SK-N-SH (cell line): ENCODE data around the gene GATD1. TPM values are rescaled to one million over a fixed set of nuclear protein-coding genes. Genes with fewer than 3 reads are reported as not detected.

Experiments used
- CTCF ChIA-PET: fragments of 300-600, 350-600 bp; formaldehyde crosslinking; extraction: SDS; loops from one replicate; lab custom pipeline; 2021; lab: Yijun Ruan, JAX
- POLR2A ChIA-PET: fragments of 350-600 bp; sonication (Branson Sonifier 250); formaldehyde crosslinking; extraction: SDS; loops from one replicate; lab custom pipeline; 2020; ENCODE audit warnings: antibody characterized with exemption, inconsistent platforms; lab: Yijun Ruan, JAX
- DNase-seq: peaks from one replicate; pipeline ENCODE4 v3.0.0; 2012
- H2AFZ ChIP-seq: fragments of 200-600 bp; sonication (generic); 2 replicates; pipeline ENCODE4 v1.8.1; 2016; ENCODE audit warnings: antibody characterized with exemption, mild to moderate bottlenecking, low read depth
- H3F3A ChIP-seq: fragments of 200-600 bp; sonication (generic); replicated peaks from 2 replicates; pipeline ENCODE3; 2016; ENCODE audit warnings: antibody characterized with exemption, mild to moderate bottlenecking; ENCODE audit not compliant: insufficient read depth
- H3K27ac ChIP-seq, 2 experiments: fragments of 200-500 bp in 1 of 2; fragments of 200-600 bp in 1 of 2; sonication (Bioruptor generic) in 1 of 2; sonication (generic), shearing (Covaris generic) in 1 of 2; 2 replicates each; pipeline versions ENCODE4 v1.5.1 to v1.6.1; 2014 to 2016; ENCODE audit warnings: low read depth in 2 of 2, inconsistent platforms in 1 of 2, low read length in 1 of 2, mild to moderate bottlenecking in 1 of 2, mixed read lengths in 1 of 2
- H3K27me3 ChIP-seq: fragments of 200-600 bp; sonication (generic), shearing (Covaris generic); 2 replicates; pipeline ENCODE4 v1.6.1; 2016; ENCODE audit warnings: mixed run types; ENCODE audit not compliant: insufficient read depth
- H3K36me3 ChIP-seq, 2 experiments: fragments of 200-500 bp in 1 of 2; fragments of 200-600 bp in 1 of 2; sonication (Bioruptor generic) in 1 of 2; sonication (generic) in 1 of 2; replicated peaks in 1 of 2; 2 replicates each; pipeline versions ENCODE3 to v1.5.1; 2014 to 2016; ENCODE audit warnings: low read length in 1 of 2, mild to moderate bottlenecking in 1 of 2; ENCODE audit not compliant: insufficient read depth in 2 of 2, control insufficient read depth in 1 of 2
- H3K4me1 ChIP-seq, 2 experiments: fragments of 200-500 bp in 1 of 2; fragments of 200-600 bp in 1 of 2; sonication (Bioruptor generic) in 1 of 2; sonication (generic), shearing (Covaris generic) in 1 of 2; 2 replicates each; pipeline versions ENCODE4 v1.5.1 to v1.6.1; 2014 to 2016; ENCODE audit warnings: low read depth in 1 of 2, low read length in 1 of 2, mixed run types in 1 of 2; ENCODE audit not compliant: insufficient read depth in 2 of 2, control insufficient read depth in 1 of 2
- H3K4me2 ChIP-seq: fragments of 200-600 bp; sonication (generic), shearing (Covaris generic); 2 replicates; pipeline ENCODE4 v1.6.1; 2017; ENCODE audit warnings: mixed run types
- H3K4me3 ChIP-seq, 2 experiments: fragments of 200-500 bp in 1 of 2; fragments of 200-600 bp in 1 of 2; sonication (Bioruptor generic) in 1 of 2; sonication (generic), shearing (Covaris generic) in 1 of 2; 2 replicates each; pipeline versions ENCODE4 v1.5.1 to v1.8.1; 2014 to 2016; ENCODE audit warnings: low read depth in 2 of 2, inconsistent platforms in 1 of 2, low read length in 1 of 2, mild to moderate bottlenecking in 1 of 2, mixed read lengths in 1 of 2, moderate library complexity in 1 of 2
- H3K79me2 ChIP-seq: fragments of 200-600 bp; sonication (generic); 2 replicates; pipeline ENCODE4 v1.8.1; 2017; ENCODE audit warnings: mild to moderate bottlenecking; ENCODE audit not compliant: insufficient read depth
- H3K9ac ChIP-seq: fragments of 200-600 bp; sonication (generic); 2 replicates; pipeline ENCODE4 v1.6.1; 2017; ENCODE audit warnings: mixed run types
- H3K9me2 ChIP-seq: fragments of 200-600 bp; sonication (generic); 2 replicates; pipeline ENCODE4 v1.6.1; 2017; ENCODE audit warnings: mixed run types
- H3K9me3 ChIP-seq: fragments of 200-600 bp; sonication (generic); 2 replicates; pipeline ENCODE4 v1.6.1; 2017; ENCODE audit warnings: mixed run types, mild to moderate bottlenecking, moderate library complexity
- H4K20me1 ChIP-seq: fragments of 200-600 bp; sonication (generic); 2 replicates; pipeline ENCODE4 v1.6.1; 2017; ENCODE audit warnings: mild to moderate bottlenecking, mixed run types; ENCODE audit not compliant: insufficient read depth
- CHD2 ChIP-seq: fragments of 150-350 bp; IDR thresholded peaks from 2 replicates; pipeline ENCODE4 v1.6.1; 2018; ENCODE audit warnings: low read length; ENCODE audit not compliant: partially characterized antibody
- CTCF ChIP-seq: fragments of 200-600 bp; sonication (generic); IDR thresholded peaks from 2 replicates; pipeline ENCODE4 v1.6.1; 2017; ENCODE audit warnings: antibody characterized with exemption, mild to moderate bottlenecking, moderate library complexity
- ELF1 ChIP-seq: IDR thresholded peaks from 2 replicates; pipeline ENCODE4 v1.4.0; 2012
- EZH2phosphoT487 ChIP-seq: fragments of 200-600 bp; sonication (generic); IDR thresholded peaks from 2 replicates; pipeline ENCODE4 v1.6.1; 2017; ENCODE audit warnings: low read depth, mixed run types, mild to moderate bottlenecking, antibody characterized with exemption, moderate library complexity, borderline replicate concordance
- FOXJ3 ChIP-seq: sonication (generic); formaldehyde crosslinking; IDR thresholded peaks from 2 replicates; pipeline ENCODE4 v1.5.1; 2020; ENCODE audit warnings: mild to moderate bottlenecking, missing genetic modification reagents
- FOXM1 ChIP-seq: IDR thresholded peaks from 2 replicates; pipeline ENCODE4 v1.4.0; 2012; ENCODE audit warnings: low read depth, mild to moderate bottlenecking
- GATA2 ChIP-seq: sonication (generic); formaldehyde crosslinking; IDR thresholded peaks from 2 replicates; pipeline ENCODE4 v1.5.0; 2020; ENCODE audit warnings: mild to moderate bottlenecking, missing genetic modification reagents
- IRF3 ChIP-seq: fragments of 150-350 bp; IDR thresholded peaks from 2 replicates; pipeline ENCODE4 v1.6.1; 2016; ENCODE audit warnings: mild to moderate bottlenecking, low read depth, low read length
- JUND ChIP-seq: IDR thresholded peaks from 2 replicates; pipeline ENCODE4 v1.4.0; 2012
- MEF2A ChIP-seq: IDR thresholded peaks from 2 replicates; pipeline ENCODE4 v1.4.0; 2012; ENCODE audit warnings: low read depth, borderline replicate concordance
- MXI1 ChIP-seq: IDR thresholded peaks from 2 replicates; pipeline ENCODE4 v1.6.1; 2012; ENCODE audit warnings: mild to moderate bottlenecking, low read depth, low read length, improper control_type of control experiment
- NFIC ChIP-seq: IDR thresholded peaks from 2 replicates; pipeline ENCODE4 v1.4.0; 2012; ENCODE audit warnings: borderline replicate concordance
- POLR2AphosphoS5 ChIP-seq: IDR thresholded peaks from 2 replicates; pipeline ENCODE4 v1.6.1; 2012; ENCODE audit warnings: low read depth, low read length
- SMC3 ChIP-seq: IDR thresholded peaks from 2 replicates; pipeline ENCODE4 v1.6.1; 2012; ENCODE audit warnings: low read depth, low read length, improper control_type of control experiment
- TEAD4 ChIP-seq: IDR thresholded peaks from 2 replicates; pipeline ENCODE4 v1.4.0; 2012; ENCODE audit warnings: mild to moderate bottlenecking, borderline replicate concordance; ENCODE audit not compliant: insufficient read depth
- USF1 ChIP-seq: IDR thresholded peaks from 2 replicates; pipeline ENCODE4 v1.4.0; 2012; ENCODE audit warnings: low read depth, borderline replicate concordance
- USF2 ChIP-seq: fragments of 150-350 bp; IDR thresholded peaks from 2 replicates; pipeline ENCODE4 v1.6.1; 2017; ENCODE audit warnings: antibody characterized with exemption, low read length, low read depth, borderline replicate concordance
- YY1 ChIP-seq: IDR thresholded peaks from 2 replicates; pipeline ENCODE4 v1.4.0; 2012; ENCODE audit warnings: low read depth, mild to moderate bottlenecking
- WGBS: methylation state at CpG from one replicate; pipeline ENCODE4 v1.1.6; 2017; ENCODE audit warnings: low lambda C conversion rate; 5-methylcytosine and 5-hydroxymethylcytosine counted together
- polyA plus RNA-seq, 3 experiments: library from polyadenylated mRNA; depleted of rRNA; stranded (reverse); fragments of >200 nt; gene quantifications; 2 replicates each; pipeline ENCODE4 v1.2.3, GENCODE V29; 2012
- TF ChIP-seq, protein P1 (sequence below): IDR thresholded peaks from 2 replicates; pipeline ENCODE4 v1.4.0; 2012; ENCODE audit warnings: low read depth

GATD1 gene
- polyA plus RNA-seq, 1 of the 3 experiments (the other 2 are of a cell fraction) = 86.2 TPM

DNA sequence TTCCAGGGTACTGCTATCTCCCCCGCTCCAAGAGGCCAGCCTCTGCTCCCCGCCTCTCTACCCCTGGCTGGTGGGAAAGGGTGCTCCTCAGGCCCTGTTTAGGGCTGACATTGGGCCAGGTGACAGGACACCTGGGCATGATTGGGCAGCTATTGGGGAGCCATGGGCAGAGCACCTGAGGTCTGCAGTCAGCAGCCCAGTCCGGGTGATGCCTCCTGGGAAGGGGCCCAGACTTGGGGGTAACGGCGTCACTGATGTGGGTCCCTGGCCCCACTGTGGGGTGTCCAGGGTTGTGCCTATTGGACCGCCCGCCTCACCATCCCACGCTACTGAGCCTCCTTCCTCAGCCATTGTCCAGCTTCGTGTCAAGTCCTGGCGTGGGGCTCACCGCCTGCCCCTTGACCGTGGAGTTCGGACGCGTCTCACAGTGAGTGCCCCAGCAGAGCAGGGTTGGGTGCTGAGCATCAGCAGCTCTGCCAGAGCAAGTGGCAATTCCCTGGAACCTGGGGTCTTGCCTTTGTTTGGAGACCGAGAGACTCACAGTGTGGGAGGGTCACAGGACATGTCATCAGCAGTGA, 2.8 kb upstream of the GATD1 start:
- DNase-seq = no peak
- no peak overlapping the region; the same call in 1 of the 2 replicates for H3K4me2 ChIP-seq
- WGBS = 92% methylated on average over 8 of the region's 16 CpGs
- no peaks in the 10 kb centered on the region for H3K27me3 ChIP-seq
- ChIA-PET POLR2A (no interaction called here), CTCF (interaction anchor here (0.9 kb wide), 1 partner anchor 13 kb away, joined by 3 read pairs; no protein-coding TSS in a partner anchor)
- H4K20me1 ChIP-seq = peaks cover 16% of the 10 kb centered on the region
- H3K27ac ChIP-seq = no peak overlapping the region
- no peaks in the 10 kb centered on the region for H3K9me2 ChIP-seq
- TF ChIP-seq FOXM1 (no peak), CHD2 (no peak), EZH2phosphoT487 (no peak), SMC3 (no peak), POLR2AphosphoS5 (no peak), MEF2A (no peak), MXI1 (no peak), USF2 (no peak), ELF1 (no peak), YY1 (no peak), JUND (no peak), USF1 (no peak), IRF3 (no peak), FOXJ3 (no peak), NFIC (no peak), CTCF (no peak), GATA2 (CRISPR knock-in tag) (no peak), TEAD4 (no peak)
- TF ChIP-seq, protein P1, sequence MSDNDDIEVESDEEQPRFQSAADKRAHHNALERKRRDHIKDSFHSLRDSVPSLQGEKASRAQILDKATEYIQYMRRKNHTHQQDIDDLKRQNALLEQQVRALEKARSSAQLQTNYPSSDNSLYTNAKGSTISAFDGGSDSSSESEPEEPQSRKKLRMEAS = no peak
- H3K4me3 ChIP-seq = no peak overlapping the region
- H3F3A ChIP-seq = peaks cover 17% of the 10 kb centered on the region
- peaks cover 43% of the 10 kb centered on the region for H3K79me2 ChIP-seq
- H2AFZ ChIP-seq = no peak overlapping the region
- H3K36me3 ChIP-seq = peaks cover 0 to 4% of the 10 kb centered on the region in 2 experiments
- H3K9me3 ChIP-seq = no peaks in the 10 kb centered on the region
- H3K9ac ChIP-seq = no peak overlapping the region
- H3K4me1 ChIP-seq = peaks cover 17 to 26% of the 10 kb centered on the region in 2 experiments; a peak in 3 of 4 replicates
